Stimulated activated CD4-positive, alpha-beta T cell treated with anti-CD3 and anti-CD28 coated beads, Interleukin-4, amount 100 ng/mL, for 24 hours (primary cell): ENCODE data around the gene GRAMD1B.

Experiments
- DNase-seq: peaks from one replicate; pipeline ENCODE4 v3.0.0-alpha.2; 2020

The GRAMD1B gene

GRCh38 chr11:123409456-123410217 is 20.4 kb upstream of the GRAMD1B start:
- DNase-seq, result no peak

GRCh38 chr11:123410218-123410549 is 19.9 kb upstream of the GRAMD1B start:
- no peak for DNase-seq

DNA sequence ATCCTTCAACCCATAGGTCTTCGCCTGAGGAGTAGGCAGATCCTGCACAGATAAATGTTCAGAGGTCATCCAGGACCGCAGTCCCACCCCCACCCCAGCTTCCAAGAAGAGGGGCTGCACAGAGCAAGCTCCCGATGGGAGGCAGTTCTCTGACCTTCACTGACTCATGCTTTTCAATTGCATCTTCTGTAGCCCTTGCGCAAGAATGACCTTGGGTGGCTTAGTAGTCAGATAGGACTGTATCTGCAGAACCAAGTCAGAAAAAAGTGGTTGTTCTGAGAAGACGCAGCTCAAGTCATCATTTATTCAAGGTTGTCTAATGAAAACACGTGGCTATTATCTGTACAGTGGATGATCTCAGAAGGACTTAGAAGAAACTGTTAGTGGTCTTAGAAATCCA is 16.4 kb upstream of the GRAMD1B start:
- no peak for DNase-seq

- no peak for DNase-seq
Measured at GRCh38 chr11:123416566-123416965, 13.5 kb upstream of the GRAMD1B start.

- no peak for DNase-seq
Measured at GRCh38 chr11:123418351-123419114, 11.5 kb upstream of the GRAMD1B start.

- no peak for DNase-seq
Measured at GRCh38 chr11:123419731-123420452, 10.2 kb upstream of the GRAMD1B start.

- DNase-seq, result no peak
Measured at GRCh38 chr11:123421589-123421988, 8.5 kb upstream of the GRAMD1B start.

DNA sequence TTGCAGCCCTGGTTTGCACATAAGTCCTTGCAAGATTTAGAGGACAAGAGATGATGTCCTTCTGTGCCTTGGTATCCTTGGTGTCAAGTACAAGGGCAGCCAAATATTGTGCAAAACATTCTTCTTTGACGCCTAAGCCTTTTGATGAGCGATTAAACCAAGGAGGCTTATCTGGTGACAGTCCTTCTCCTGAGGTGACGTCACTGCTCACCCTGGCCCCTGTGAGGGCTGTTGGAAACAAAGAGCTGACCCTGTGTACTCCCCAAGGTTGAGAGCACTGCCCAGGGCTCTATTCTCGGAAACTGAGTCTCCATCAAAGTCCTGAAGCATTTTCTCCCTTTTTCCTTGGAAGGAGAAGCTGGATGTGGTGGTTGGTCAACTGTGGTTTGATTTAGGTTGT is 4.7 kb upstream of the GRAMD1B start:
- DNase-seq, result no peak

GRCh38 chr11:123426789-123427188 is 3.3 kb upstream of the GRAMD1B start:
- no peak for DNase-seq

DNA sequence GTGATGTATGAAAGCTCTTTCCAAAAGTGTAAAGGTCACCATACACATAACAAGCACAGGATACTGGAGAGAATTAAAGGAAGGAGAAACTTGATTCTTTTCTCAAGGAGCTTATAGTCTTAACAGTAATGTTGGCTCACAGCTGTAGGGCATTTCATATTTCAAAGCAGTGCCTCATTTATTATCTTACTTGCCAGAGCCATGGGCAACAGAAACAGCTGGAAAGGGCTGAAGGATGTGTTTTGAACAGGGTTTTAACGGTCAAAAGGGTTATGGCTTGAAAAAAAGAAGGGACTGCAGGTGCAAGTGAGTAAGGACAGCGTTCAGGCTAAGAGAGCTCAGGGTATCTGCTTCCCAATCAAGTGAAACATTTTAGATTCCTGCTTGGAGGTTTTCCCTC is 2.7 kb upstream of the GRAMD1B start:
- no peak for DNase-seq

DNA sequence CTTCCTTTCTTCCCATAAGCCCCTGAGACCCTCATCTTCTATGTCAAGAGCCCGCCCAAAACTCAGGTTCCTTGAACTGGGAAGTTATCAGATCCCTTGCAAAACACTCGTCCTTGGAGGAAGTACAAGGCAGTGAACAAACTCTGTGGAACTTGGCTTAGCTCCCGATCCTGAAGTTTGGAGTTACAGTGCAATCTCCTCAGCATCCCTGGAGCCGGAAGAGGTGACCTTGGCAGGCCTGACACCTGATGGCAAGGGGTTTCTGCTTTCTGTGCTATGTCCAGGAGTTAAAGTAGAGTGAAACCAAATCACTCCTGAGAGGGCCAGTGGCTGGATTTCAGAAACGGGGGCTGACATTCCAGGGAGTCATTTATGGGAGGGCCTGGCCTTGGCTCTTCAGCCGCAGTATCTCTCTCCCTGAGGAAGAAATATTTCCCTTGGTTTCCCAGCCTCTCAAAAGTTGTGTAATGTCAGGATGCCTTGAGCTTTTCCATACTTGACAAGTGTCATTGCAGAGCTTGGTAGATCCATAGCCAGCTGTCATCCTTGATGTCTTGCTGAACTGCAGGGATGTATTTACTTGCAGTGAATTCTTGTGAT is 1.9 kb upstream of the GRAMD1B start:
- no peak for DNase-seq

DNA sequence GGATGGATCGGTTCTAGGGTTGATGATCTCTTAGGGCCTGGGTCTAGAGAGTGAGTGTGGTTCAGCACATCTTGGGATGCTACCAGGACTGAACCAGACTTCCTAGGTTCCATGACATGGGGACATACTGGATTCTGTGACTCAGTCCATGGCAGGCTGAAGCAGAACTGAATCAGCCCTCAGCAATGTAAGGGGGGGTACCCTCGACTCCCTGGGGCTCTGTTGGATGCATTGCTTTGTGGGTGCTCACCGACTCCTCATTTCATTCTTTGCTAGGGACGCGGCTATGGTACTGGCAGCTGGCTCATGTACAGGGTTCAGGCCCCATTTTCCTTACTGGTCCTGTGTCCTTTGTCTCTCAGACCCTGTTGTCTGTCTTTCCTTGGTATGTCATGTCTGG is 733 bp upstream of the GRAMD1B start:
- DNase-seq, result no peak

DNA sequence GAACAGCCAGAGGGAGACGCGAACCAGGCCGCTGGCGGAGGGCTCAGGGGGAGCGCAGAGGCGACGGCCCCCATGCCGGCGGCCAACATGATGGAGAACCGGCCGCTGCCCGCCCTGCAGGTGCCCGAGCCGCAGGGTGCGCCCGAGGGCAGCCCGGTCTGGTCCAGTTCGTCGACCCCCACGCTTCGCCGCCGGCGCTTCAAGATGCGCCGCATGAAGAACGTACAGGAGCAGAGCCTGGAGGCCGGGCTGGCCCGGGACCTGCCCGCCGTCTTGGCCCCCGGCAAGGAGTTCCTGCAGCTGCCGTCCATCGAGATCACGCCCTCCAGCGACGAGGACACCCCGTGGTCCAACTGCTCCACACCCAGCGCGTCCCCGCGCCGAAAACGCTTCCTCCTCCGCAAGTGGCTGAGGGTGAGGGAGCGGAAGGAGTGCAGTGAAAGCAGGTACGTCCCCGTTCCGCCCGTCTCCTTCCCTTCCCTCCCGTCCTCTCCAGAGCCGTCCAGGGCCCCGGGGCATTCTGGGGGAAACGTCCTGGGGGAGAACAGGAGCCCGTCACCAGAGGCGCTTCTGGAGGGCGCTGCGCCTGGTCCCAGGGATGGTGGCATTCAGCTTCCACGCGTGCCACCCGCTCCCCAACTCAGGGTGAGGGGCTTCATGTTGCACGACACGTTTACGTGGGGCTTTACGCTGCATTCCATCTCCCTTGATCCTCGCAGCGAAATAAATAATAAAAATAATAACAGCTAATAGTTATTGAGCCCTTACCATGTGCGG is 840 bp downstream of the GRAMD1B start:
- peak; percentile 59 for DNase-seq

DNA sequence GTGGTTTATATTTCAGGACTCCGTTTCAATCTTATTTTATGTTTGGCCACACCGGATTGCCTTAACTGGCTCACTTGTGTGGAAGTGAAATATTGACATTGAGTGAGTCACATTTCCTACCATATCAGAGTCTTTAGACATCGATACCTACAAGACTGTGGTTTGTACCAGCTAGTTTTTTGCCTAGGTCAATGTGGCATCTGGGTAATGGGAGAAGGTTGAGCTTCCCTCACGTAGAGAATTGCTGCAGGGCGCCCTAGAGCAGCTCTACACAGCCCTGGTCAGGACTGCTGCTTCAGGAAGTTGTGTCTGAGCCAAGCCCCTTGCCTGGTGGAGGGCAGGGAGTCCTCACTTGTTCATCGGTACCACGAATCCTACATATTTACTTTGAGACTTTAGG is 1.6 kb downstream of the GRAMD1B start:
- no peak for DNase-seq

GRCh38 chr11:123434262-123434661 is 4.2 kb downstream of the GRAMD1B start:
- DNase-seq, result peak; percentile 25

GRCh38 chr11:123434911-123435310 is 4.8 kb downstream of the GRAMD1B start:
- DNase-seq, result no peak

- DNase-seq, result no peak
Measured at GRCh38 chr11:123437236-123437979, 7.3 kb downstream of the GRAMD1B start.

DNA sequence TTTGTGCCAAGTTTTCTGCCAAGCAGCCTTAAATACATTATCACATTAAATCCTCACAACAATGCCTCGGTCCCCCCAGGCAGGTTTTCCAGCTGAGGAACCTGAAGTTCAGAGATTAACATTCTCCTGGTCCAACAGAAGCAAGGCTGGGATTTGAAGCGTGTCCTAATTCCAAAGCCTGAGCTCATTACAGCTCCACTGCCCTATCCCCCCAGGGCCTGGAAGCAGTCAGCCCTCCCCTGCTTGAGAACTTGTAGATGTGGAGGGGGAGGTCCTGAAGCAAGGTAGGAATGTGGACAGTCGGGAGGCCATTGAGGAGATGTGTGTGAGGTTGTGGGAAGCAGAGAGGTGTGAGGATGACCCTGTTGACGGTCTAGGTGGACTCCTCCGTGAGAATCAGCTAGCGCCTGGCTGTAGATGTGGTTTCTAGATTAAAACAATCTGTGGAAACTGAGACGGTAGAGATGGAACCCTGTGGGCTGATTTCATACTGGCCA is 8.1 kb downstream of the GRAMD1B start:
- no peak for DNase-seq

- DNase-seq, result no peak
Measured at GRCh38 chr11:123439616-123440015, 9.5 kb downstream of the GRAMD1B start.

DNA sequence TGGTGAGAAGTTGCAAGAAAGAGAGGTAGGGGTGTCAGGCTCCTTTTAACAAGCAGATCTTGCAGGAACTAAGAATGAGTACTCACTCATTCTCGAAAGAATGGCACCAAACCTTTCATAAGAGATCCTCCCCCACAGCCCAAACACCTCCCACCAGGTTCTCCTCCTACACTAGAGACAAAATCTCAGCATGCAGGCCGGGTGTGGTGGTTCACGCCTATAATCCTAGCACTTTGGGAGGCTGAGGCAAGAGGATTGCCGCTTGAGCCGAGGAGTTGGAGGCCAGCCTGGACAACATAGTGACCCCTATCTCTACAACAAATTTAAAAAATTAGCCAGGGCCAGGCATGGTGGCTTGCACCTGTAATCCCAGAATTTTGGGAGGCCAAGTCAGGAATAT is 11.1 kb downstream of the GRAMD1B start:
- DNase-seq, result no peak

- no peak for DNase-seq
Measured at GRCh38 chr11:123443851-123444623, 14.0 kb downstream of the GRAMD1B start.
